Stomach (tissue), 4 donors: ENCODE results near the gene ADGRA1.

Source experiments
- CTCF ChIP-seq, 7 experiments: fragments of 450-650 bp in 4 of 7; fragments of 200-600 bp in 3 of 7; sonication (generic) in 3 of 7; IDR thresholded peaks; one replicate each; pipeline ENCODE4 v1.5.1; 2016 to 2019; ENCODE audit warnings: antibody characterized with exemption in 7 of 7, control low read depth in 2 of 7, mild to moderate bottlenecking in 1 of 7
- POLR2A ChIP-seq, 4 donors: fragments of 450-650 bp; IDR thresholded peaks; one replicate each; pipeline ENCODE4 v1.6.1; 2016; ENCODE audit warnings: antibody characterized with exemption in 4 of 4, control low read depth in 2 of 4, mild to moderate bottlenecking in 1 of 4, moderate library complexity in 1 of 4
- POLR2AphosphoS5 ChIP-seq, 3 donors: sonication (generic); formaldehyde crosslinking; IDR thresholded peaks; one replicate each; pipeline ENCODE4 v1.6.1; 2016; ENCODE audit warnings: antibody characterized with exemption in 3 of 3

GRCh38 chr10:133159950-133160825 is 72.5 kb downstream of the ADGRA1 start, which contains the start of gene KNDC1:
- TF ChIP-seq POLR2A (IDR thresholded peaks at IDR 0.05), result no peak
- no peak for TF ChIP-seq POLR2AphosphoS5 (IDR thresholded peaks at IDR 0.05)
- no peak for TF ChIP-seq CTCF (IDR thresholded peaks at IDR 0.05)
